Activated T-helper 1 cell treated with anti-CD3 and anti-CD28 coated beads, Interleukin-2, amount 50 U/mL, for 16 hours (primary cell): ENCODE measurements around the gene GPC3.
"Not testable (repeated sequence)": the region's sequence is repeated elsewhere in the genome, so short reads cannot be mapped to it uniquely, and the experiment has no call there.

ENCODE experiments used
- DNase-seq, 2 donors: peaks; one replicate each; pipeline ENCODE4 v3.0.0-alpha.2; 2020; ENCODE audit warnings: low read depth in 1 of 2, low spot score in 1 of 2

The GPC3 gene

GRCh38 chrX:133533249-133533648 is 452.1 kb downstream of the GPC3 start:
- no peak for DNase-seq

GRCh38 chrX:133530960-133531359 is 454.4 kb downstream of the GPC3 start:
- DNase-seq = no peak

GRCh38 chrX:133529578-133529977 is 455.8 kb downstream of the GPC3 start:
- no peak for DNase-seq

GRCh38 chrX:133527825-133528224 is 457.6 kb downstream of the GPC3 start:
- DNase-seq = no peak

GRCh38 chrX:133527415-133527814 is 458.0 kb downstream of the GPC3 start:
- DNase-seq = no peak

DNA sequence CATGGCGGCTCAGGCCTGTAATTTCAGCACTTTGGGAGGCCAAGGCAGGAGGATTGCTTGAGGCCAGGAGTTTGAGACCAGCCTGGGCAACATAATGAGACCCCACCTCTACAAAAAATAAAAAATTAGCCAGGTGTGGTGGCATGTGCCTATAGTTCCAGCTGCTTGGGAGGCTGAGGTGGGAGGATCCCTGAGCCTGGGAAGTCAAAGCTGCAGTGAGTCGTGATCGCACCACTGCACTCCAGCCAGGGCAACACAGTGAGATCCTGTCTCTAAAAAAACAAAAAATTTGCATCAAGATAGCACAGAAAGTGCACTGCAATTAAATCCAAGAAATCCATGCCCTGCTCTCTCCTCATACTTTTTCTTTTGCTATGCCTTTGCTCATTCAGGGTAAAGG is 458.6 kb downstream of the GPC3 start:
- DNase-seq = not testable (repeated sequence)

DNA sequence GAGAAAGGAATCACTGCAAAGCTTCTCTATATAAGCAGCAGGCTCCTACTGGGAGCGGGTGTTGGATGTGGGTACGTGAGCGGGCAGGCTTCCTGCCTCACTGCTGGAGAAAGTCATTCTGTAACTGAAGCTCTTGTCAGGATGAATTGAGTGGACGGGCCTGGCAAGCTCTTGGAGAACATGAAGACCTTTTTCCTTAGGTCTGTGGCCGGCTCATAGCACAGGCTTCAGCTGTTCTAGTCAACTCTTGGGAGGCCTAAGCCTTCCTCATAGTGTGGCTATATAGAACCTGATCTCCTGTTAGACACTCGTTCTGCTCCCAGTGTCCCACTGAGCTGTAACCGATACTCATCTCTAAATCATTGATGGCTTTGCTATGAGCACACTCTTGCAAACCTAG is 461.9 kb downstream of the GPC3 start:
- DNase-seq = no peak

GRCh38 chrX:133523081-133523487 is 462.3 kb downstream of the GPC3 start:
- no peak for DNase-seq

DNA sequence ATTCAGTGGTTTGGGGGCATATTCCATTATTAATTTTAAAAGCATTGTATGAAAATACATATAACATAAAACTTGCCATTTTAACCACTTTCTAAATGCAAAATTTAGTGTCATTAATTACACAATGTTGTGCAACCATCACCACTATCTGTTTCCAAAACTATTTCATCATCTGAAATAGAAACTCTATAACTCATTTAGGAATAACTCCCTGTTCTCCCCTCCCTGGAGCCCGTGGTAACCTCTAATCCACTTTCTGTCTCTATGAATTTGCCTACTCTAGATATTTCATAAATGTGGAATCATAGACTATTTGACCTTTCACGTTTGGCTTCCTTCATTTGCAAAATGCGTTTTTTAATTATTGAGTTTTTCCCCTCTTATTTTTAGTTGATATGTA is 468.7 kb downstream of the GPC3 start:
- DNase-seq = no peak

DNA sequence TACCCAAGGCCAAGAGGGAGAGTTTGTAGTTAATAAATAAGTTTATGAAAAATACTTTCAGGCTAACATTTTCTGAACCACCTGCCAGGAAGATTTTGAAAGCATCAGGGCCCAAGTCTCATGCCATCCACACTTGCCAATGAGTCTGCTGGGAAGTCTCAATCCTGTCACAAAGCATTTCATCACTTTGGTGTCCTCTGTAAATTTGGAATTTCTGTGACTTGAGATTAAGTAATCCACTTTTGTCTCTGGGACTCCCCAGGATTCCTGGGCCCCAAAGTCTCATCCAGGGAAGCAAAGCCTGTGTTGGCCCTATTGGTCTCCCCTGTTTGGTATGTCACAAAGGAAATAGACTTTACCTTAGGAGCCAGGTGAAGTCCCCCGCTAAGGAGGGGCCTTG is 470.9 kb downstream of the GPC3 start:
- DNase-seq = no peak

GRCh38 chrX:133513123-133513522 is 472.3 kb downstream of the GPC3 start:
- no peak for DNase-seq

DNA sequence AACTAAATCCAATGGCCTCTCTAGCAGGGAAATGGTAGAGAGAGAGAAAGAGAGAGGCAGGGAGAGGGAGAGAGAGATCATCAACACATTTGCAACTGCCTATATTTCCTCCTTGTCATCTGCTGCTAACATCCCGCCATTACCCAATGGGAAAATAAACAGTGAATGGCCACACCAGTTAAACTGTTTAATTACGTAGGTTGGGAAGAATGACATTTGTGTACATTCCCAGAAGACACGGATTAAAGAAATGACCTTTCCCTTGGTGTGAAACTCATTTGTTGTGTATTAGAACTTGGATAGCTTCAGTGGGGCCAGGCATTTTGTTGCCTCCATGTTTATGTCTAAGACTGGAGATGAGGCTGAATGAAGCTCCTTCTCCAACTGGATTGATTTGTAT is 474.4 kb downstream of the GPC3 start:
- DNase-seq = no peak

GRCh38 chrX:133497356-133497755 is 488.0 kb downstream of the GPC3 start:
- DNase-seq = no peak

GRCh38 chrX:133495464-133496391 is 489.7 kb downstream of the GPC3 start:
- no peak for DNase-seq

GRCh38 chrX:133493366-133493765 is 492.0 kb downstream of the GPC3 start:
- no peak for DNase-seq

DNA sequence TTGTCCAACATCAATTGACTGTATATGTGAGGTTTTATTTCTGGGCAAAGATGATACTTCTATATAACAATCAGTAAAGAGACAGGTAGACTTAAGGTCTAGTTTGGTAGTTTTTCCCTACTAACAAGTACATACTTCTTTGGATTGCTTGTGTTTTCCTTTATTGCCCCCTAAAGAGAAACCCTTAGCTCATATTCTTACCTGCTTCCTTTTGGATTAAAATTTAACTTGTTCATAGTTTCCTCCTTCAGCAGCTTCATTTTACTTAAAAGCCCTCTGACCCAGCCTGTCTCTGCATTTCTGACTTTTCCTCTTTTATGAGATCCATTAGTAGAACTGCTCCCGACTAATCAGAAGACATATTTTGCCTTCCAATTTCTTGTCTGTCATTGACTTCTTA is 494.4 kb downstream of the GPC3 start:
- DNase-seq = no peak
